Endometrial microvascular endothelial cells (primary cell): ENCODE measurements around the gene FNDC1. TPM values are rescaled to one million over a fixed set of nuclear protein-coding genes. Genes with fewer than 3 reads are reported as not detected.
"Not testable (repeated sequence)": the region's sequence is repeated elsewhere in the genome, so short reads cannot be mapped to it uniquely, and the experiment has no call there.

ENCODE experiments used
- in situ Hi-C: cut with HindIII; loops from 2 replicates; pipeline ENCODE4 v1.10.0; 2017; ENCODE audit warnings: low sequenced_read_pairs, low pct_unique_long_range_greater_than_20kb; ENCODE audit errors: inconsistent ontology term
- total RNA-seq: library from RNA; depleted of rRNA; stranded (reverse); fragments of >200 nt; gene quantifications from one replicate; pipeline ENCODE4 v1.2.3, GENCODE V29; 2015; ENCODE audit errors: inconsistent ontology term

Gene FNDC1
- total RNA-seq = not detected

GRCh38 chr6:159169193-159169555, at the start of gene FNDC1:
Gene FNDC1, plus strand, starts transcription at chr6:159169400. Its CDS starts 197 bp downstream, at chr6:159169597.
- in situ Hi-C loops = no loop called here

GRCh38 chr6:159119791-159120190, 49.4 kb upstream of the FNDC1 start:
- in situ Hi-C loops = no loop called here

DNA sequence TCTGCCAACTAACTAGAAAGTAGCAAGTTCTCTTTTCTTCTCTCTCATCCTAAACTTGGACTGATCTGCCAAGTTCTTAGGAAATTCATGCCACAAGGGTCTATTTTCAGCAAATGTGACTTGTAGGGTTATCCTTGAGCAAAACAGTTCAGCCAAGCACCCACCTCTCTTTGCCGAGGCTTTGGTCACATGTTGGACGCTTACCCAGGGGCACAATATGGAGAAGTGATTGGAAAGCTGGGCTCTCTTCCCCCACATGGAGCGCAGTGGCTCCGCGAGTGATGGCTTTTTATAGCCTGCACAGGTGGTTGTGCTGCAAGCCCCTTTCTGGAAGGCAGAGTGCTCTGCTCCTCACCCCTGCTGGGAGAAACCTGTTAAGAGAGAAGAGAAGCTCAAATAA, 47.7 kb upstream of the FNDC1 start:
- in situ Hi-C loops = no loop called here

DNA sequence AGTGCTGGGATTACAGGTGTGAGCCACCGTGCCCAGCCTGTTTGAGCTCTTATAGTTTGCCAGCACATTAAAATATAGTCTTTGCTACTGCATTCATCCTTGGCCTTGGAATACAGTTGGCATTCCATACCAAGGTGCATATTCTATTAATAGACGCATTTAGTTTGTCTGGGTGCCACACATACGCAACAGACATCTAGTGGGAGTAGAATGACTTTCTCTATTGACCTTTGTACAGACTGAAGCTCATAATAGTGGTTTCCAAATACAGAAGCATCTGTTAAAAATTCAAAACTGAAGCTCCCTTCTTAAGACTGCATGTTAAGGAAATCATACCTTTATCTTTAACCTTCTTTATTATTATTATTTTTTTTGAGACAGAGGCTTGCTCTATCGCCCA, 46.7 kb upstream of the FNDC1 start:
- in situ Hi-C loops = no loop called here

DNA sequence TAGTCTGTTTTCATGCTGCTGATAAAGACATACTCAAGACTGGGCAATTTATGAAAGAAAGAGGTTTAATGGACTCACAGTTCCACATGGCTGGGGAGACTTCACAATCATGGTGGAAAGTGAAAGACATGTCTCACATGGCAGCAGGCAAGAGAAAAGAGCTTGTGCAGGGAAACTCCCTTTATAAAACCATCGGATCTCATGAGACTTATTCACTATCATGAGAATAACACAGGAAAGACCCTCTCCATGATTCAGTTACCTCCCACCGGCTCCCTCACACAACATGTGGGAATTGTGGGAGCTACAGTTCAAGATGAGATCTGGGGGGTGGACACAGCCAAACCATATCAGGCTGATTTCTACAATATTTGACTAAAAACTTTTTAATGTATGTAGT, 45.4 kb upstream of the FNDC1 start:
- in situ Hi-C loops = not testable (repeated sequence)

GRCh38 chr6:159125014-159125609, 44.1 kb upstream of the FNDC1 start:
- in situ Hi-C loops = no loop called here

DNA sequence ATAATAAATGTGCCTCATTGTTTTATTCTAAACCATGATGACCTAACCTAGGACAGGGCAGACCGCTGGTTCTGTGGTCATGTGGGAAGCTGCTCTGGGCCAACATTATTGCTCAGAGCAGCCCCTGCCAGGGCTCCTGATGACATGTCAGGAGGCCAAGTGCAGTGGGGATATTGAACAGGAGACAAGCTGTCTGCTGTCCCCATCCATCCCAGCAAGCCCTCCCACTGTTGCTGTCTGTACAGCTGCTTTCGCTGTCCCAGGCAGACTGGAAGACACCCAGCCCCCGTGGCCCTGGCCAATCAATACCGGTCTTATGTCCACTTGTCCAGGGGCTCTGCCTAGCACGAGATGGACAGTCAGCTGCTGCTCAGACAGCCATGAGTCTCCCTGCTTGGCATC, 43.2 kb upstream of the FNDC1 start:
- in situ Hi-C loops = no loop called here

DNA sequence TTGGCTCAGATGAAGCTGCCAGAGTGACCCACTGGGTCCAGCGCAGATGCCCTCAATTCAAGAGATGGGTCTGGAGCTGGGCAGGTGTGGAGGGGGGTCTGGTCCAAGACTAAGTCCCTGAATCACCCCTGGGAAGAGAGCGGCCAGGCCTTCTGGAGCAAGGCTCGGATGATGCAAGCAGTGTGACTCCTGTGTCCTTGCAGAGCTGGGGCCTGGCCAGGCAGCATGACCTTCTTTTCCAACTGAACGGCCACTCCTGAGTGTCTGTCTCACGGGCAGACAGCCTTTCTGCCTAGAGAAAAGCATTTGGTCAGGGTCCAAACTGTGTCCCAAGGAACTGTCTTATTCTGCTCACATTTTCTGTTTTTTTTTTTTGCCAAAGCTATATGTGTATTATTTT, 42.6 kb upstream of the FNDC1 start:
- in situ Hi-C loops = no loop called here

DNA sequence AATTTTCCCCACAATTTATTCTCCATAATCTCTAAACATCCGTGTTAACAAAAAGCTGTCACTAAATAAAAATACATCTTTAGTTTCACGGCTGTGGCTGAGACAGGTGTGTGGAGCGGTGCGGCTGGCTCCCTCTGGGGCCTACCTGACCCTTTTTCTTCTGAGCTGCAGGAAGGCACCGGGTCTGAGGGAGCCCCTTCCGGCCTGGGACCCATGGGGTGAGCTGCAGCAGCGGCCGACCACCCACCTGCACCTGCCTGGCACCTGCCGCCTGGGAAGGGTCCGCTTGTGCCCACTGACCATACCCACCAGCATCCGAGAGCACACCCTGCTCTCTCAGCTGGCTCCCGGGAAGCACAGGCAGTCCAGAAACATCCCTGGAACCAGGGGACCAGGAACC, 41.5 kb upstream of the FNDC1 start:
- in situ Hi-C loops = no loop called here

DNA sequence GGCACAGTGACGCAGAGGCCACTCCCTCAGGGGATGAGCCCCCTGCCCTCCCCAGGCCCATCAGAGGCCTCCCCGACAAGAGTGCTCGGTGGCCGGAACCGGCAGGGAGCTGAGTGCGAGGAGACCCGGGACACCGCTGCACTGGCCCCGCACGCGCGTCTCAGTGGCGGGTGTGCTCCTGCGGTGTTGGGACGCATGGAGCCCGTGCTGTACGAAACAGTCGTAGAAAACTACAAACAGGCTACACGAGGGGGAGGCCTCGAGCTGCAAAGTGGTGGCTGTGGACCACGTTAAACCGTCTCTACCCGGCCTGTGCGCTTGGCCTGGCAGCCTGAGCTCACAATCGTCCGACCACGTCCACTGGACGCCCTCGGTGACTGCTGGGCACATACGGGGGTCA, 40.2 kb upstream of the FNDC1 start:
- in situ Hi-C loops = no loop called here

DNA sequence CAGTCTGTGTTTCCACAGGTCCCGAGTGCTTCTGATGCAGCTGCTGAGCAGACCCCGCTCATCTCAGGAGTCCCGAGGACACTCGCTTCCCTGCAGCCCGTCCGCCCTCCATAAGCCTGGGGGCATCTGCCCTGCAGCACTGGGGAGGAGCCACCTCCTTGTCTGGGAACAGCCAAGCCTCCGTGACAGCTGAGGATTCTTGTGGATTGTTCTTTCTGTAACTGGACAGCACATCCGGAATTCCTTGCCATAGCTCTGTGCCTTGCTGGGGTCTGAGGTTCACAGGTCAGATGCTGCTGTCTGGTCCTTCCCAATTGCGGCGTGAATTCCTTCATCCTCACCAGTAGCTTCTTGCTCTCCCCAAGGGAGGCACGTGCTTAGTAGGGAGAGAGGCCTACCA, 38.4 kb upstream of the FNDC1 start:
- in situ Hi-C loops = no loop called here

DNA sequence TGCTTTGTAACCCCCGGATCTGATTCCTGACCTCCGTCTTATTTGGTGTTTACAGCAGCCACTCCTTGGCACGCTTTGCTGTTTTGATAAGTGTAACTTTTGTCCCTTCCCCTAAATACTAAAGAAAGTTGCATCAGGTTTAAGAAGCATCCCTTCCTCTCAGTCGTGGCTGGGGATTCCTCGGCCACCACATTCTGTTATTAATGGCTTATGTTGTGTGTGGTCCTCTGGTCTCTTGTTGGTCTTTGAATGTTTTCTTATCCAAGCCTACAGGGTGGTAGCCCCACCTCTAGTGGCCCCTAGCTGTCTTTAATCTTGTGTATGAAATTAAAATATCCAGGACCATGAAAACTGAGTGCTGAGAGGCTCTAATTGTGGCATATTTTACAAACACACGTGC, 37.5 kb upstream of the FNDC1 start:
- in situ Hi-C loops = no loop called here

DNA sequence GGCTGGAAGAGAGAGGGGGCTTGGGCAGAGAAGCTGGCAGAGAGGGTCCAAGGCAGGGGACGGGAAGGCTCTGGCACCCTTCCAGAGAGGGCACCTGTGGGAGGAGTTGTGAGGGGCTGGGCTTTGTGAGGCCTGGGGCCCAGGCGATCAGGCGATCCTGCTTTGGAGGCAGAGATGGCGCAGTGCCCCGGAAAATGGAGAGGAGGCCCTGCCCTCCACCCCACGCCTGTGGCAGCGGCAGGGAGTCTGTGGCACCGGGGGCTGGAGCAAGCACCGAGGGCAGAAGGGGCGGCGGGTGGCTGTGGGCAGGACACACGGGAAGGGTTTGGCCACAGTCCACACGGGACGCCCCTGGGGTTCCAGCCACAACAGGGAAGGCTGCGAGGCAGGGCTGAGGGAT, 36.5 kb upstream of the FNDC1 start:
- in situ Hi-C loops = no loop called here

GRCh38 chr6:159134701-159135364, 34.4 kb upstream of the FNDC1 start:
- in situ Hi-C loops = no loop called here

GRCh38 chr6:159137676-159138075, 31.5 kb upstream of the FNDC1 start:
- in situ Hi-C loops = no loop called here

DNA sequence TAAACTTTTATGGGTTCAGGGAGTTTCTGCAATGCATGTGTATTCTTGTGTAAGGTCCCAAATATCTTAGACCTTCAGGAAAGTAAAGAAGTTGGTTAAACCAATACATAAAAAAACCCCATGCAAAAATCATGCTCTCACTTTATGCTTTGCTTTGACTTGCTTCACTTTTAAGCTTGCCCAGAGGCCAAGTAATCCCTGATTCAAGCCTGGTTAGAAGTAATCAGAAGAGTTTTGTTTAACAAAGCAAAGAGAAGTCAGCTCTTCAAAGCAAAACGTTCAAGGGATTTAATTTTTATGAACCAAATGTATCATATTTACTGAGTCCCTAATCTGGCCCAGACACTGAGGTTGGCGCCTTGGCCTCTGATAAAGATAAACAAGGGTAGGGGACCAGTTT, 26.7 kb upstream of the FNDC1 start:
- in situ Hi-C loops = no loop called here

DNA sequence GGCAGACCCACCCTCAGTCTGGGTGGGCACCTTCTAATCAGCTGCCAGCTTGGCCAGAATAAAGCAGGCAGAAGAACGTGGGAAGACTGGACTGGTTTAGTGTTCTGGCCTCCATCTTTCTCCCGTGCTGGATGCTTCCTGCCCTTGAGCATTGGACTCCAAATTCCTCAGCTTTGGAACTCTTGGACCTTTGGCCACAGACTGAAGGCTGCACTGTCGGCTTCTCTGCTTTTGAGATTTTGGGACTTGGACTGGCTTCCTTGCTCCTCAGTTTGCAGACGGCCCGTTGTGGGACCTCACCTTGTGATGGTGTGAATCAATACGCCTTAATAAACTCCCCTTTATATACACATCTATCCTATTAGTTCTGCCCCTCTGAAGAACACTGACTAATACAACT, 20.6 kb upstream of the FNDC1 start:
- in situ Hi-C loops = no loop called here

- in situ Hi-C loops = no loop called here
These were observed 19.6 kb upstream of the FNDC1 start for GRCh38 chr6:159149641-159150040.

DNA sequence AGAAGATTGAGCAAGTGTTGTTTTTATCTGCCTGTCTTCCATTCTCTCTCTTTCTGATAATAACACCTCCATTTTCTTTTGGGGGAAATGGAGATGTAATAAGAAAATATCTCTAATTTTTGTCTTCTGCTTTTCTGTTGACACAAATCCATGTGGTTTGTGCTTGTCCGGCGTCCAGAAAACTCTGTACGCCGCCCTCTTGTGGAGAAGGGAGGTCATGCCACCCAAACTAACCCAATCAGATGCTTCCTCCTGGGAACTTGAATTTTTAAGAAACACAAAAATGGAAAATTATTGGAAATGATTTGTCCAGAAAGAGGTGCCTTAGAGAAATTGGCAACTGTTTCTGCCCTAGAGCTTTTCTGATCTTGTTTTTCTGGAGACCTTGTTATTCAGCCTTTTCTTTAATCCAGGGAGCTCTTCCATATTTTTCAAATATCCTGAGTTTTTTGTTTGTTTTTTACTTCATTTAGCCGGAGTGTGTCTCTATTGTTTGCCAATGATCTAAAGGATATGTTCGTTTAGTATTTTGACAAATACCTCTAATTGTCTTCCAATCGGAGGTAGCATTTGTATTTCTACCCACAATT, 17.8 kb upstream of the FNDC1 start:
- in situ Hi-C loops = no loop called here

- in situ Hi-C loops = no loop called here
These were observed 17.2 kb upstream of the FNDC1 start for GRCh38 chr6:159152041-159152440.

DNA sequence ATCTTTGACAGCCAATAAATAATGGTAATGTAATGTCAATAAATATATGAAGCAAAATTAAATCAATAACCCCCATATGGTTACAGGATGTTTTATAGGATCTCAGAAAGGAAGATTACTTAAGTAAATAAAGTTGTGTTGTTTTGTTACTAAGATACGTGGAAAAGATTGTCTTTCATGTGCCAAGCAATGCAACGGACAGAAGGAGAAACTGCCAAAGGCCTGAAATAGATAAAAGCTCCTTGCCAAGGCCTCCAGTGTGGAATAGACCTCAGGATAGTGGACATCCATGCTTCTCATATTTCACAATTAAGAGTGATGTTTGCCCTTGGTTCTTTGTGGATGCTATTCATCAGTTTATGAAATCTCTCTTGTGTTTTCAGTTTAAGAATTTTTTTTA, 16.4 kb upstream of the FNDC1 start:
- in situ Hi-C loops = no loop called here
